22Rv1 (cell line): ENCODE measurements around the gene AKT1S1.

Experiments
- CTCF ChIP-seq: fragments of 450-650 bp; IDR thresholded peaks from 2 replicates; pipeline ENCODE4 v1.5.1; 2017; ENCODE audit warnings: mild to moderate bottlenecking
- ZFX ChIP-seq: fragments of 450-650 bp; IDR thresholded peaks from 2 replicates; pipeline ENCODE4 v1.6.1; 2017; ENCODE audit warnings: antibody characterized with exemption, borderline replicate concordance

- TF ChIP-seq CTCF (no peak), ZFX (no peak)
These were observed 30.7 kb upstream of the AKT1S1 start for GRCh38 chr19:49907745-49908446.
